ENCODE results near the gene LYL1. TPM values are rescaled to one million over a fixed set of nuclear protein-coding genes. Genes with fewer than 3 reads are reported as not detected.

Gene LYL1
- total and polyA plus RNA-seq, 2 of the 13 experiments (the other 11 are each of a cell fraction or from before 2014, with no cell fraction given), result 0.75 to 0.92 TPM

DNA sequence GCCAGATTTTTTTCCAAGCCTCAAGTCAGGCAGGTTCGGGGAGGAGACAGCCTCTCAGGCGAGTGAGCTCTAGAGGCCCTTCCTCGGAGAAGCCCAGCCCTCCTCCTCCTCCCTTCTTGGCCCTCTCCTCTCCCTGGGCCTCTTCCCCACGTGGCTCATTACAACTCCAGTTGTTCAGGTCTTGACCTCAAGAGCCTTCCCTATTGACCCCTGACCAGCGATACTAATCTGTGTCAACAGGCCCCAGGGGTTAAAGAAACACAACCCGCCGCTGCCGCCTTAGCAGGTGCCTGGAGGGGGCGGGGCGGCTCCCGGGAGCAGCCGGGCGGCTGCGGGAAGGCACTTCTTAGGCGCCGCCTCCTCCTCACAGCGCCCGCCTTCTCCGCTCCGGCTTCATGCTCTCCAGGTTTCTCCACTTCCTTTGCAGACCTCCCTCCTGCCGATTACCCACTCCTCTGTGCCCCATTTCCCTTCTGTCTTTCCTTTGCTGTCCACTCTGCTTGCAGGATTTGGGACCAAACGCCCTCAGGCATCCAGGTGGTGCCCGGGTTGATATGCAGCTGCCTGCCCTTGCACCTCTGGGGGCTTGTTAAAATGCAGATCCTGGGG is 51.0 kb downstream of the LYL1 start (continued):
- TF ChIP-seq JUNB (CRISPR knock-in tag; IDR thresholded peaks at IDR 0.05; ENCODE audit: borderline replicate concordance), result no peak
- no peak for TF ChIP-seq MAFG (CRISPR knock-in tag; IDR thresholded peaks at IDR 0.05)
- no peak for TF ChIP-seq ZBTB14 (CRISPR knock-in tag; IDR thresholded peaks at IDR 0.05)
- TF ChIP-seq, protein P1, sequence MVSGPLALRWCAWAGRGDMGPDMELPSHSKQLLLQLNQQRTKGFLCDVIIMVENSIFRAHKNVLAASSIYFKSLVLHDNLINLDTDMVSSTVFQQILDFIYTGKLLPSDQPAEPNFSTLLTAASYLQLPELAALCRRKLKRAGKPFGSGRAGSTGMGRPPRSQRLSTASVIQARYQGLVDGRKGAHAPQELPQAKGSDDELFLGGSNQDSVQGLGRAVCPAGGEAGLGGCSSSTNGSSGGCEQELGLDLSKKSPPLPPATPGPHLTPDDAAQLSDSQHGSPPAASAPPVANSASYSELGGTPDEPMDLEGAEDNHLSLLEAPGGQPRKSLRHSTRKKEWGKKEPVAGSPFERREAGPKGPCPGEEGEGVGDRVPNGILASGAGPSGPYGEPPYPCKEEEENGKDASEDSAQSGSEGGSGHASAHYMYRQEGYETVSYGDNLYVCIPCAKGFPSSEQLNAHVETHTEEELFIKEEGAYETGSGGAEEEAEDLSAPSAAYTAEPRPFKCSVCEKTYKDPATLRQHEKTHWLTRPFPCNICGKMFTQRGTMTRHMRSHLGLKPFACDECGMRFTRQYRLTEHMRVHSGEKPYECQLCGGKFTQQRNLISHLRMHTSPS (CRISPR knock-in tag; IDR thresholded peaks at IDR 0.05; ENCODE audit: low read depth), result no peak
- no peak for TF ChIP-seq ZSCAN30 (CRISPR knock-in tag; IDR thresholded peaks at IDR 0.05)
- no peak for TF ChIP-seq ZSCAN12 (CRISPR knock-in tag; IDR thresholded peaks at IDR 0.05)
- no peak for TF ChIP-seq HOXA7 (CRISPR knock-in tag; IDR thresholded peaks at IDR 0.05)
- no peak for TF ChIP-seq ZBTB21 (CRISPR knock-in tag; IDR thresholded peaks at IDR 0.05)
- TF ChIP-seq ZNF841 (CRISPR knock-in tag; IDR thresholded peaks at IDR 0.05; ENCODE audit: borderline replicate concordance), result no peak
- TF ChIP-seq, protein P2, sequence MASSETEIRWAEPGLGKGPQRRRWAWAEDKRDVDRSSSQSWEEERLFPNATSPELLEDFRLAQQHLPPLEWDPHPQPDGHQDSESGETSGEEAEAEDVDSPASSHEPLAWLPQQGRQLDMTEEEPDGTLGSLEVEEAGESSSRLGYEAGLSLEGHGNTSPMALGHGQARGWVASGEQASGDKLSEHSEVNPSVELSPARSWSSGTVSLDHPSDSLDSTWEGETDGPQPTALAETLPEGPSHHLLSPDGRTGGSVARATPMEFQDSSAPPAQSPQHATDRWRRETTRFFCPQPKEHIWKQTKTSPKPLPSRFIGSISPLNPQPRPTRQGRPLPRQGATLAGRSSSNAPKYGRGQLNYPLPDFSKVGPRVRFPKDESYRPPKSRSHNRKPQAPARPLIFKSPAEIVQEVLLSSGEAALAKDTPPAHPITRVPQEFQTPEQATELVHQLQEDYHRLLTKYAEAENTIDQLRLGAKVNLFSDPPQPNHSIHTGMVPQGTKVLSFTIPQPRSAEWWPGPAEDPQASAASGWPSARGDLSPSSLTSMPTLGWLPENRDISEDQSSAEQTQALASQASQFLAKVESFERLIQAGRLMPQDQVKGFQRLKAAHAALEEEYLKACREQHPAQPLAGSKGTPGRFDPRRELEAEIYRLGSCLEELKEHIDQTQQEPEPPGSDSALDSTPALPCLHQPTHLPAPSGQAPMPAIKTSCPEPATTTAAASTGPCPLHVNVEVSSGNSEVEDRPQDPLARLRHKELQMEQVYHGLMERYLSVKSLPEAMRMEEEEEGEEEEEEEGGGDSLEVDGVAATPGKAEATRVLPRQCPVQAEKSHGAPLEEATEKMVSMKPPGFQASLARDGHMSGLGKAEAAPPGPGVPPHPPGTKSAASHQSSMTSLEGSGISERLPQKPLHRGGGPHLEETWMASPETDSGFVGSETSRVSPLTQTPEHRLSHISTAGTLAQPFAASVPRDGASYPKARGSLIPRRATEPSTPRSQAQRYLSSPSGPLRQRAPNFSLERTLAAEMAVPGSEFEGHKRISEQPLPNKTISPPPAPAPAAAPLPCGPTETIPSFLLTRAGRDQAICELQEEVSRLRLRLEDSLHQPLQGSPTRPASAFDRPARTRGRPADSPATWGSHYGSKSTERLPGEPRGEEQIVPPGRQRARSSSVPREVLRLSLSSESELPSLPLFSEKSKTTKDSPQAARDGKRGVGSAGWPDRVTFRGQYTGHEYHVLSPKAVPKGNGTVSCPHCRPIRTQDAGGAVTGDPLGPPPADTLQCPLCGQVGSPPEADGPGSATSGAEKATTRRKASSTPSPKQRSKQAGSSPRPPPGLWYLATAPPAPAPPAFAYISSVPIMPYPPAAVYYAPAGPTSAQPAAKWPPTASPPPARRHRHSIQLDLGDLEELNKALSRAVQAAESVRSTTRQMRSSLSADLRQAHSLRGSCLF (CRISPR knock-in tag; IDR thresholded peaks at IDR 0.05; ENCODE audit: borderline replicate concordance), result no peak
- no peak; the same call in 1 of the 2 replicates for TF ChIP-seq ARHGAP35 (CRISPR knock-in tag; IDR thresholded peaks at IDR 0.05; ENCODE audit: borderline replicate concordance)
- no peak for TF ChIP-seq HDAC6 (IDR thresholded peaks at IDR 0.05; ENCODE audit: low read depth, low read length)
- TF ChIP-seq, protein P3, sequence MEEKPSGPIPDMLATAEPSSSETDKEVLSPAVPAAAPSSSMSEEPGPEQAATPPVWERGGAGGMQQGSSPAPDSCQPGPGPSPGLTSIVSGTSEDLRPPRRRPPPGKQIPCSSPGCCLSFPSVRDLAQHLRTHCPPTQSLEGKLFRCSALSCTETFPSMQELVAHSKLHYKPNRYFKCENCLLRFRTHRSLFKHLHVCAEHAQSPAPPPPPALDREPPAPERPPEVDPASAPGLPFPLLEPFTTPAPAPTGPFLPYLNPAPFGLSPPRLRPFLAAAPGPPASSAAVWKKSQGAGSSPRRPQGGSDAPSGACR (CRISPR knock-in tag; IDR thresholded peaks at IDR 0.05), result no peak
- TF ChIP-seq ZNF331 (CRISPR knock-in tag; IDR thresholded peaks at IDR 0.05), result no peak
- no peak for TF ChIP-seq ZNF788 (CRISPR knock-in tag; IDR thresholded peaks at IDR 0.05; ENCODE audit: borderline replicate concordance)
- TF ChIP-seq ZNF569 (CRISPR knock-in tag; IDR thresholded peaks at IDR 0.05; ENCODE audit: borderline replicate concordance), result no peak
- TF ChIP-seq SOX6 (IDR thresholded peaks at IDR 0.05), result no peak
- TF ChIP-seq SOX6 (CRISPR knock-in tag; IDR thresholded peaks at IDR 0.05), result peak; percentile 81
- no peak for TF ChIP-seq KLF13 (CRISPR knock-in tag; IDR thresholded peaks at IDR 0.05)
- no peak for TF ChIP-seq XBP1 (CRISPR knock-in tag; IDR thresholded peaks at IDR 0.05)
- peak; percentile 88 for TF ChIP-seq GATAD2A (CRISPR knock-in tag; IDR thresholded peaks at IDR 0.05)
- no peak for TF ChIP-seq RFX5 (IDR thresholded peaks at IDR 0.05; ENCODE audit: low read depth, low read length)
